ENCODE measurements around the gene IGFL1. TPM values are rescaled to one million over a fixed set of nuclear protein-coding genes. Genes with fewer than 3 reads are reported as not detected.

The IGFL1 gene
- total and polyA plus RNA-seq, 2 donors: 0.99 to 26.9 TPM

DNA sequence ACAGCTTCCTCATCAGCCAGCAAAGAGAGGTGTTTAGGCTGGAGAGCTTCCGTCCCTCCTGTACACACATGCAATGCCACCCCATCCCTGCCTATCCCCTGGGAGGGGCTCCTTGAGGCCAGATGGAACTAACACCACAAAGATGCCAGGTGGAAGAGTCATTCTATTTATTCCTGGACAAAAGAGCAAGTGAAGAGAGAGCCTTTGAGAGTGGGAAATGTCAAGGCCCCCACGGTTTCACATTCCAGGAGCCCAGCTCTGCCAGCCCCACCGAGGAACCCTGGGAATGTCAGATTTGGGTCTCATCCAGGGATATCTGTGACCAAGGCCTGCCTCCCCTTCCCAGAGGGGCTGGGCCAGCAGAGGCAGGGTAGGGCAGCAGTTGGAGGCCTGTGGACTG, 30.8 kb upstream of the IGFL1 start:
- Histone ChIP-seq H3K4me3 (ENCODE audit: low read length in 2 of 2) (no peak overlapping the region), H3K27ac (ENCODE audit: low read depth in 1 of 2, low read length in 1 of 2) (no peak overlapping the region), H3K9me3 (ENCODE audit: control insufficient read depth in 2 of 2, insufficient read depth in 1 of 2, low read length in 1 of 2) (no peaks in the 10 kb centered on the region), H3K27me3 (ENCODE audit: control insufficient read depth in 2 of 2, insufficient read depth in 1 of 2, low read length in 1 of 2) (no peaks in the 10 kb centered on the region), H3K36me3 (ENCODE audit: control insufficient read depth in 2 of 2, insufficient read depth in 2 of 2, low read length in 1 of 2) (no peaks in the 10 kb centered on the region), H3K4me1 (ENCODE audit: control insufficient read depth in 2 of 2, insufficient read depth in 2 of 2, low read length in 2 of 2) (no peaks in the 10 kb centered on the region)
- no peak for DNase-seq (ENCODE audit: low read depth in 6 of 9, low spot score in 9 of 9)
- WGBS: 85% methylated on average over 3 of the region's 3 CpGs

- H3K27ac ChIP-seq (ENCODE audit: low read depth in 1 of 2, low read length in 1 of 2): no peak overlapping the region
- no peaks in the 10 kb centered on the region for H3K27me3 ChIP-seq (ENCODE audit: control insufficient read depth in 2 of 2, insufficient read depth in 1 of 2, low read length in 1 of 2)
- 87% methylated on average over 16 of the region's 16 CpGs for WGBS
- peaks cover 0 to 3% of the 10 kb centered on the region in 2 donors for H3K4me1 ChIP-seq (ENCODE audit: control insufficient read depth in 2 of 2, insufficient read depth in 2 of 2, low read length in 2 of 2)
- H3K9me3 ChIP-seq (ENCODE audit: control insufficient read depth in 2 of 2, insufficient read depth in 1 of 2, low read length in 1 of 2): no peaks in the 10 kb centered on the region
- no peaks in the 10 kb centered on the region for H3K36me3 ChIP-seq (ENCODE audit: control insufficient read depth in 2 of 2, insufficient read depth in 2 of 2, low read length in 1 of 2)
- H3K4me3 ChIP-seq (ENCODE audit: low read length in 2 of 2): no peak overlapping the region
- no peak for DNase-seq (ENCODE audit: low read depth in 6 of 9, low spot score in 9 of 9)
Measured at GRCh38 chr19:46201454-46202310, 27.9 kb upstream of the IGFL1 start.

DNA sequence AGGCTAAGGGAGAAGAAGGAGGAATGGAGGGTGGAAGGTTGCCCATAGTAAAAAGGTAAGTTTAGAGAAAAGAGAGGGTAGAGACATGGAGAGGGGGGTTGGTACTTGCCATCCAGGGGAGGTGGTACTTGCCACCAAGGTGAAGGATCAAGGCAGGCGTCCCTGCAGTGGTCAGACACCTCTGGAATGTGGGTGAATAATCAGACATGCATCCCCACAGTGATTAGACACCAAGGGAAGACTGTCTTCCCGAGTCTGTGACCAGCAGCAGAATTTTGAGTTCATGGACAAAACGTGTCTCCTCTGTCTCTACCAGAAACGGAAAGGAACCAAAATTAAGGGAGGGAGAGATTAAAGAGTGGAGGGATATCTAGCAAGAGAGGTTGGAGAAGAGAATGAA, 27.1 kb upstream of the IGFL1 start:
- H3K4me3 ChIP-seq (ENCODE audit: low read length in 2 of 2): no peak overlapping the region
- H3K36me3 ChIP-seq (ENCODE audit: control insufficient read depth in 2 of 2, insufficient read depth in 2 of 2, low read length in 1 of 2): no peaks in the 10 kb centered on the region
- no peak for DNase-seq (ENCODE audit: low read depth in 6 of 9, low spot score in 9 of 9)
- H3K27ac ChIP-seq (ENCODE audit: low read depth in 1 of 2, low read length in 1 of 2): no peak overlapping the region
- WGBS: 65% methylated on average over 4 of the region's 4 CpGs
- no peaks in the 10 kb centered on the region for H3K27me3 ChIP-seq (ENCODE audit: control insufficient read depth in 2 of 2, insufficient read depth in 1 of 2, low read length in 1 of 2)
- H3K4me1 ChIP-seq (ENCODE audit: control insufficient read depth in 2 of 2, insufficient read depth in 2 of 2, low read length in 2 of 2): peaks cover 0 to 3% of the 10 kb centered on the region in 2 donors
- H3K9me3 ChIP-seq (ENCODE audit: control insufficient read depth in 2 of 2, insufficient read depth in 1 of 2, low read length in 1 of 2): no peaks in the 10 kb centered on the region

- Histone ChIP-seq H3K9me3 (ENCODE audit: control insufficient read depth in 2 of 2, insufficient read depth in 1 of 2, low read length in 1 of 2) (no peaks in the 10 kb centered on the region), H3K27ac (ENCODE audit: low read depth in 1 of 2, low read length in 1 of 2) (no peak overlapping the region), H3K4me1 (ENCODE audit: control insufficient read depth in 2 of 2, insufficient read depth in 2 of 2, low read length in 2 of 2) (peaks cover 0 to 3% of the 10 kb centered on the region in 2 donors), H3K36me3 (ENCODE audit: control insufficient read depth in 2 of 2, insufficient read depth in 2 of 2, low read length in 1 of 2) (no peaks in the 10 kb centered on the region), H3K4me3 (ENCODE audit: low read length in 2 of 2) (no peak overlapping the region), H3K27me3 (ENCODE audit: control insufficient read depth in 2 of 2, insufficient read depth in 1 of 2, low read length in 1 of 2) (no peaks in the 10 kb centered on the region)
- 91% methylated on average over 8 of the region's 8 CpGs for WGBS
- DNase-seq (ENCODE audit: low read depth in 6 of 9, low spot score in 9 of 9): no peak
Measured at GRCh38 chr19:46202872-46203860, 26.4 kb upstream of the IGFL1 start.

- Histone ChIP-seq H3K4me3 (ENCODE audit: low read length in 2 of 2) (no peak overlapping the region), H3K4me1 (ENCODE audit: control insufficient read depth in 2 of 2, insufficient read depth in 2 of 2, low read length in 2 of 2) (peaks cover 0 to 3% of the 10 kb centered on the region in 2 donors), H3K27ac (ENCODE audit: low read depth in 1 of 2, low read length in 1 of 2) (no peak overlapping the region), H3K9me3 (ENCODE audit: control insufficient read depth in 2 of 2, insufficient read depth in 1 of 2, low read length in 1 of 2) (no peaks in the 10 kb centered on the region), H3K36me3 (ENCODE audit: control insufficient read depth in 2 of 2, insufficient read depth in 2 of 2, low read length in 1 of 2) (no peaks in the 10 kb centered on the region), H3K27me3 (ENCODE audit: control insufficient read depth in 2 of 2, insufficient read depth in 1 of 2, low read length in 1 of 2) (no peaks in the 10 kb centered on the region)
- no peak for DNase-seq (ENCODE audit: low read depth in 6 of 9, low spot score in 9 of 9)
- 87% methylated on average over 5 of the region's 5 CpGs for WGBS
Measured at GRCh38 chr19:46204008-46204407, 25.5 kb upstream of the IGFL1 start.

GRCh38 chr19:46205183-46205984, 24.2 kb upstream of the IGFL1 start:
- no peak overlapping the region for H3K27ac ChIP-seq (ENCODE audit: low read depth in 1 of 2, low read length in 1 of 2)

DNA sequence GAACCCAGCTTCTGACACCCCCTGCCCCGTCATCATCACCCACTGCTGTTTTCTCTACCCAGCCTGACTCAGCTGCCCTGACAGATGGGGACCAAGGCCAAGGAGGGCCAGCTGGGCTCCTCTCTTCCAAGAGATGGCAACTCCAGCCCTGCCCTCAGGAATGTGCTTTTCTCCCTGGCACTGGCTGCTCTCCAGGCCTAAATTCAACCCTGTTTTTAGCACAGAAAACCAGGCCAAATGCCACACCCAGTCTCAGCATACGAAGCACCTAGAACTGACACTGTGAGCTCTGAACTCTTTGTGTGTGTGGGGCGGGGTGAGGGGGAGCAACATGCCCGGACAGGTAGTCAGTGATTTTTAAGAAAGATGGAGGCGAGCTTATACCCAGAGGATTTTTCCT, 23.4 kb upstream of the IGFL1 start:
- Histone ChIP-seq H3K9me3 (ENCODE audit: control insufficient read depth in 2 of 2, insufficient read depth in 1 of 2, low read length in 1 of 2) (no peaks in the 10 kb centered on the region), H3K4me3 (ENCODE audit: low read length in 2 of 2) (no peak overlapping the region), H3K36me3 (ENCODE audit: control insufficient read depth in 2 of 2, insufficient read depth in 2 of 2, low read length in 1 of 2) (no peaks in the 10 kb centered on the region), H3K4me1 (ENCODE audit: control insufficient read depth in 2 of 2, insufficient read depth in 2 of 2, low read length in 2 of 2) (peaks cover 0 to 3% of the 10 kb centered on the region in 2 donors), H3K27ac (ENCODE audit: low read depth in 1 of 2, low read length in 1 of 2) (no peak overlapping the region), H3K27me3 (ENCODE audit: control insufficient read depth in 2 of 2, insufficient read depth in 1 of 2, low read length in 1 of 2) (no peaks in the 10 kb centered on the region)
- DNase-seq (ENCODE audit: low read depth in 6 of 9, low spot score in 9 of 9): no peak
- WGBS: 85% methylated on average over 5 of the region's 5 CpGs

More at GRCh38 chr19:46205183-46205984, 24.2 kb upstream of the IGFL1 start:
- no peak for DNase-seq (ENCODE audit: low read depth in 6 of 9, low spot score in 9 of 9)
- no peaks in the 10 kb centered on the region for H3K27me3 ChIP-seq (ENCODE audit: control insufficient read depth in 2 of 2, insufficient read depth in 1 of 2, low read length in 1 of 2)
- no peaks in the 10 kb centered on the region for H3K9me3 ChIP-seq (ENCODE audit: control insufficient read depth in 2 of 2, insufficient read depth in 1 of 2, low read length in 1 of 2)
- no peaks in the 10 kb centered on the region for H3K36me3 ChIP-seq (ENCODE audit: control insufficient read depth in 2 of 2, insufficient read depth in 2 of 2, low read length in 1 of 2)
- no peak overlapping the region for H3K4me3 ChIP-seq (ENCODE audit: low read length in 2 of 2)
- 73% methylated on average over 6 of the region's 6 CpGs for WGBS
- H3K4me1 ChIP-seq (ENCODE audit: control insufficient read depth in 2 of 2, insufficient read depth in 2 of 2, low read length in 2 of 2): peaks cover 0 to 3% of the 10 kb centered on the region in 2 donors

GRCh38 chr19:46206682-46207081, 22.9 kb upstream of the IGFL1 start:
- 83% methylated on average over 3 of the region's 3 CpGs for WGBS
- Histone ChIP-seq H3K4me1 (ENCODE audit: control insufficient read depth in 2 of 2, insufficient read depth in 2 of 2, low read length in 2 of 2) (peaks cover 0 to 3% of the 10 kb centered on the region in 2 donors), H3K9me3 (ENCODE audit: control insufficient read depth in 2 of 2, insufficient read depth in 1 of 2, low read length in 1 of 2) (no peaks in the 10 kb centered on the region), H3K27ac (ENCODE audit: low read depth in 1 of 2, low read length in 1 of 2) (no peak overlapping the region), H3K27me3 (ENCODE audit: control insufficient read depth in 2 of 2, insufficient read depth in 1 of 2, low read length in 1 of 2) (no peaks in the 10 kb centered on the region), H3K36me3 (ENCODE audit: control insufficient read depth in 2 of 2, insufficient read depth in 2 of 2, low read length in 1 of 2) (no peaks in the 10 kb centered on the region), H3K4me3 (ENCODE audit: low read length in 2 of 2) (no peak overlapping the region)
- no peak for DNase-seq (ENCODE audit: low read depth in 6 of 9, low spot score in 9 of 9)

All from thymus (tissue), 11 donors.